HepG2 (cell line): ENCODE measurements around the gene C11orf24. TPM values are rescaled to one million over a fixed set of nuclear protein-coding genes. Genes with fewer than 3 reads are reported as not detected.

Experiments used
- ATAC-seq: fragments of 200-7000 bp; cut with Tn5 transposase; 3 replicates; pipeline ENCODE4 v1.9.1; 2020; ENCODE audit warnings: mild to moderate bottlenecking, moderate library complexity
- BruUV-seq: library from RNA; stranded (reverse); fragments of 400-500 nt; replicated peaks from 2 replicates; lab custom pipeline; 2021; lab: Mats Ljungman, UMichigan
- CTCF ChIA-PET: fragments of 300-600 bp; formaldehyde crosslinking; extraction: SDS; loops from one replicate; lab custom pipeline; 2021; ENCODE audit warnings: low total read pairs, inconsistent platforms, low intra/inter-chr PET ratio; lab: Yijun Ruan, JAX
- POLR2A ChIA-PET: fragments of 350-600 bp; sonication (Branson Sonifier 250); formaldehyde crosslinking; loops from one replicate; lab custom pipeline; 2020; ENCODE audit warnings: antibody characterized with exemption, inconsistent platforms; lab: Yijun Ruan, JAX
- DNase-seq: peaks from one replicate; pipeline ENCODE4 v3.0.0-alpha.2; 2015; ENCODE audit warnings: low spot score
- FAIRE-seq: peaks from 3 replicates; lab custom pipeline; 2011; peaks lifted over from hg19 to GRCh38; lab: Jason Lieb, UNC
- H2AFZ ChIP-seq: one replicate; pipeline ENCODE4 v1.6.1; 2011; ENCODE audit warnings: low read length, inconsistent platforms
- H3K27ac ChIP-seq: fragments of 300-600 bp; 3 replicates; pipeline ENCODE4 v1.8.0; 2011; ENCODE audit warnings: mixed run types, mild to moderate bottlenecking, mixed read lengths, low read length, inconsistent platforms; ENCODE audit not compliant: insufficient read depth; ENCODE audit errors: extremely low read length
- H3K27me3 ChIP-seq, 2 experiments: fragments of 200-600 bp in 1 of 2; 2 replicates in 1 of 2; 3 replicates in 1 of 2; pipeline versions ENCODE4 v1.6.0 to v1.8.0; 2011; ENCODE audit warnings: low read length in 2 of 2, mild to moderate bottlenecking in 2 of 2, moderate library complexity in 2 of 2, inconsistent platforms in 1 of 2; ENCODE audit not compliant: insufficient read depth in 2 of 2, control insufficient read depth in 1 of 2
- H3K36me3 ChIP-seq, 2 experiments: fragments of 200-600 bp in 1 of 2; replicated peaks in 1 of 2; 2 replicates in 1 of 2; 3 replicates in 1 of 2; pipeline versions ENCODE4 v1.5.1 to v1.8.0; 2011; ENCODE audit warnings: low read length in 2 of 2, inconsistent platforms in 1 of 2; ENCODE audit not compliant: insufficient read depth in 2 of 2, control insufficient read depth in 1 of 2
- H3K4me1 ChIP-seq: 2 replicates; pipeline ENCODE4 v1.5.1; 2012; ENCODE audit warnings: low read length, inconsistent platforms; ENCODE audit not compliant: insufficient read depth
- H3K4me2 ChIP-seq: 2 replicates; pipeline ENCODE4 v1.6.0; 2011; ENCODE audit warnings: low read depth, low read length, inconsistent platforms
- H3K4me3 ChIP-seq, 3 experiments: fragments of 200-600 bp in 1 of 3; sonication (generic), shearing (Covaris generic) in 1 of 3; replicated peaks in 1 of 3; 2 replicates each; pipeline ENCODE4 v1.5.1; 2011 to 2016; ENCODE audit warnings: low read length in 3 of 3, inconsistent platforms in 2 of 3, low read depth in 2 of 3, mild to moderate bottlenecking in 2 of 3, control low read depth in 1 of 3, mixed read lengths in 1 of 3; ENCODE audit not compliant: insufficient read depth in 1 of 3
- H3K79me2 ChIP-seq: one replicate; pipeline ENCODE4 v1.6.1; 2011; ENCODE audit warnings: low read length, inconsistent platforms; ENCODE audit not compliant: insufficient read depth
- H3K9ac ChIP-seq: 2 replicates; pipeline ENCODE4 v1.6.0; 2011; ENCODE audit warnings: mild to moderate bottlenecking, low read depth, low read length, inconsistent platforms; ENCODE audit not compliant: insufficient read depth
- H3K9me3 ChIP-seq: 2 replicates; pipeline ENCODE4 v1.5.1; 2012; ENCODE audit warnings: mild to moderate bottlenecking, low read length
- H4K20me1 ChIP-seq: 2 replicates; pipeline ENCODE4 v1.6.0; 2011; ENCODE audit warnings: inconsistent platforms, mild to moderate bottlenecking, low read length, moderate library complexity; ENCODE audit not compliant: insufficient read depth
- FOXJ3 ChIP-seq: sonication (generic); formaldehyde crosslinking; IDR thresholded peaks from 2 replicates; pipeline ENCODE4 v1.4.0; 2020; ENCODE audit warnings: missing genetic modification reagents, mild to moderate bottlenecking, borderline replicate concordance
- FOXP1 ChIP-seq, 2 experiments: fragments of 450-650 bp in 1 of 2; IDR thresholded peaks; 2 replicates each; pipeline ENCODE4 v1.6.1; 2017 to 2018; ENCODE audit warnings: antibody characterized with exemption in 1 of 2
- GATAD2A ChIP-seq: IDR thresholded peaks from 2 replicates; pipeline ENCODE4 v1.6.1; 2016
- KLF15 ChIP-seq: sonication (generic); formaldehyde crosslinking; IDR thresholded peaks from 2 replicates; pipeline ENCODE4 v1.8.1; 2023; ENCODE audit warnings: borderline replicate concordance, mild to moderate bottlenecking, inconsistent platforms, missing genetic modification reagents, mixed read lengths
- MYNN ChIP-seq: sonication (generic); formaldehyde crosslinking; IDR thresholded peaks from 2 replicates; pipeline ENCODE4 v1.4.0; 2020; ENCODE audit warnings: mild to moderate bottlenecking, low read depth, missing genetic modification reagents
- NPAS2 ChIP-seq: sonication (generic); formaldehyde crosslinking; IDR thresholded peaks from 2 replicates; pipeline ENCODE4 v1.8.0; 2022; ENCODE audit warnings: mild to moderate bottlenecking, missing genetic modification reagents, borderline replicate concordance
- SAP130 ChIP-seq: IDR thresholded peaks from 2 replicates; pipeline ENCODE4 v1.6.1; 2016; ENCODE audit warnings: low read depth
- TAF1 ChIP-seq: sonication (generic); formaldehyde crosslinking; IDR thresholded peaks from 2 replicates; pipeline ENCODE4 v1.4.0; 2020; ENCODE audit warnings: missing genetic modification reagents
- THAP11 ChIP-seq: IDR thresholded peaks from 2 replicates; pipeline ENCODE4 v1.6.1; 2016; ENCODE audit warnings: missing biosample characterization, missing genetic modification reagents
- ZNF432 ChIP-seq: sonication (generic); formaldehyde crosslinking; IDR thresholded peaks from 2 replicates; pipeline ENCODE4 v1.5.0; 2020; ENCODE audit warnings: missing genetic modification reagents, mild to moderate bottlenecking, borderline replicate concordance
- ZNF468 ChIP-seq: sonication (generic); formaldehyde crosslinking; IDR thresholded peaks from 2 replicates; pipeline ENCODE4 v1.8.0; 2022; ENCODE audit warnings: mild to moderate bottlenecking, moderate library complexity, missing genetic modification reagents
- ZNF75D ChIP-seq: sonication (generic); formaldehyde crosslinking; IDR thresholded peaks from 2 replicates; pipeline ENCODE4 v1.8.1; 2023; ENCODE audit warnings: missing genetic modification reagents, mild to moderate bottlenecking, borderline replicate concordance
- ZSCAN30 ChIP-seq: sonication (generic); formaldehyde crosslinking; IDR thresholded peaks from 2 replicates; pipeline ENCODE4 v1.5.0; 2020; ENCODE audit warnings: mild to moderate bottlenecking, missing genetic modification reagents
- ZSCAN31 ChIP-seq: sonication (generic); formaldehyde crosslinking; IDR thresholded peaks from 2 replicates; pipeline ENCODE4 v1.5.0; 2020; ENCODE audit warnings: low read depth, mild to moderate bottlenecking, missing genetic modification reagents
- WGBS: methylation state at CpG from one replicate; pipeline ENCODE4 v1.1.6; 2017; ENCODE audit warnings: low lambda C conversion rate; 5-methylcytosine and 5-hydroxymethylcytosine counted together
- in situ Hi-C: cut with HindIII; loops from 2 replicates; pipeline ENCODE4 v1.10.0; 2017; ENCODE audit warnings: low pct_unique_long_range_greater_than_20kb; ENCODE audit not compliant: extremely low pct_ligation_motif_present
- intact Hi-C: fragments of 100-400 bp; cut with micrococcal nuclease; formaldehyde crosslinking; loops from one replicate; pipeline ENCODE4 v1.10.0; 2022; ENCODE audit not compliant: unreplicated experiment
- polyA plus RNA-seq, 8 experiments: library from polyadenylated mRNA; depleted of rRNA in 3 of 8; stranded (reverse) in 7 of 8; unstranded in 1 of 8; fragments of >200 nt; fragmentation: Illumina TruSeq in 4 of 8; extraction: Trizol in 4 of 8; gene quantifications; 2 replicates each; pipeline versions ENCODE4 v1.2.1 to v1.2.3, GENCODE V29; 2011 to 2016; ENCODE audit warnings: low read depth in 4 of 8, missing spikeins in 1 of 8, mixed read lengths in 1 of 8; ENCODE audit not compliant: insufficient read depth in 1 of 8
- total RNA-seq, 5 experiments: library from RNA; depleted of rRNA; stranded (reverse); fragments of >200 nt; fragmentation: Illumina TruSeq; extraction: Trizol; gene quantifications; 2 replicates each; pipeline ENCODE4 v1.2.3, GENCODE V29; 2016; ENCODE audit warnings: low read depth in 1 of 5
- TF ChIP-seq, protein P1 (sequence below): sonication (generic); formaldehyde crosslinking; IDR thresholded peaks from 2 replicates; pipeline ENCODE4 v1.4.0; 2020; ENCODE audit warnings: missing genetic modification reagents, borderline replicate concordance
- TF ChIP-seq, protein P2 (sequence below): sonication (generic); formaldehyde crosslinking; IDR thresholded peaks from 2 replicates; pipeline ENCODE4 v1.4.0; 2020; ENCODE audit warnings: missing genetic modification reagents, borderline replicate concordance
- TF ChIP-seq, protein P3 (sequence below): IDR thresholded peaks from 2 replicates; pipeline ENCODE4 v1.6.1; 2016; ENCODE audit warnings: missing compliant biosample characterization, missing genetic modification reagents, borderline replicate concordance
- TF ChIP-seq, protein P4 (sequence below): sonication (generic); IDR thresholded peaks from 2 replicates; pipeline ENCODE4 v1.6.1; 2016; ENCODE audit warnings: low read depth, borderline replicate concordance

Gene C11orf24
- total and polyA plus RNA-seq, 2 of the 13 experiments (the other 11 are each of a cell fraction or from before 2014, with no cell fraction given): 52.9 to 55.5 TPM

DNA sequence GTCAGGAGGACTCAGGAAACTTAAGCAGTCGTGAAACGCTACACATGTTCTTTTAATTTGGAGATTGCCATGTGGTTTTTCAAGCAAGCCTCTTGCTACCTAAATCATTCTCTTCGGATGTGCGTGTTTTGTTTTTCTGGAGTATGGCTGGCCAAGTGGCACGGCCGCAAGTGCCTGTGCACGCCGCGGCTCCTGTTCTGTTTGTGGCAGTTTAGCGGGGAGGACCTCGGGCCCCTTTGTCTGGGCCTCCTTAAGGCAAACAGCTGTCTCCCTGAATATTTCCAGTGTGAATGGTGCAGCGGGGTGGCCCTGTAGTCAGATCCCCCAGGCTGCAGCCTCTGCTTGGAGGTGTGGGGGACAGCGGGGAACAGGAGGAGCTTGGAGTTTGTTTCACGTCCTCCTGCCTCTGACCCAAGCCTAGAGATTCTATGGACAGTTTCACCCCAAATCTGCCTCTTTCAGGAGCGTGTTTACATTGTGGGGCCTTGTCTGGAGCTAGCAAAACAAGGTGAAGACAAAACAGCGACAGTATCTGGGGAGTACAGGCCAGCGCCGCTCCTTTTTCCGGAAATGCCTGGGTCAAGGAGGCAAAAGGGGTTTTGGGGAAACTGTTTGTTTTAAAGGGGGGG, 41.9 kb upstream of the C11orf24 start:
- FAIRE-seq (peak; percentile 8), DNase-seq (peak; percentile 43), ATAC-seq (no peak; the same call in 2 of the 3 replicates)
- TSS peak; percentile 54 for BruUV-seq
- Histone ChIP-seq H3K9me3 (no peaks in the 10 kb centered on the region), H3K27ac (peak overlapping the region; percentile 91), H3K4me2 (peak overlapping the region; percentile 86), H2AFZ (no peak overlapping the region), H4K20me1 (peaks cover 32% of the 10 kb centered on the region), H3K9ac (peak overlapping the region; percentile 96), H3K36me3 (no peaks in the 10 kb centered on the region), H3K27me3 (no peaks in the 10 kb centered on the region; a peak in 1 of 5 replicates), H3K79me2 (peaks cover 56% of the 10 kb centered on the region), H3K4me3 (peak overlapping the region; percentile 89 to 98 (median 95)), H3K4me1 (peaks cover 67% of the 10 kb centered on the region)
- POLR2A ChIA-PET: interaction anchor here (0.7 to 5.9 kb wide), 14 partner anchors 9 to 147 kb away, joined by 3 to 209 read pairs (median 10); partner anchors contain the start of genes C11orf24 and PPP6R3
- intact Hi-C loops (loop anchor here (2.0 kb wide), 2 partner anchors 15 kb away; no protein-coding TSS in a partner anchor), in situ Hi-C loops (no loop called here)
- 3% methylated on average over 15 of the region's 19 CpGs for WGBS
- CTCF ChIA-PET: no interaction called here
- TF ChIP-seq SAP130 (CRISPR knock-in tag): peak; percentile 46
- no peak for TF ChIP-seq FOXJ3
- TF ChIP-seq FOXP1 (IDR thresholded peaks at IDR 0.05): no peak
- peak; percentile 61; the same call in 1 of the 2 replicates for TF ChIP-seq FOXP1 (CRISPR knock-in tag; IDR thresholded peaks at IDR 0.05)
- TF ChIP-seq MYNN (CRISPR knock-in tag): 0 out of 2 replicates have a peak, but pooled peaks have one; percentile 45
- TF ChIP-seq, protein P1, sequence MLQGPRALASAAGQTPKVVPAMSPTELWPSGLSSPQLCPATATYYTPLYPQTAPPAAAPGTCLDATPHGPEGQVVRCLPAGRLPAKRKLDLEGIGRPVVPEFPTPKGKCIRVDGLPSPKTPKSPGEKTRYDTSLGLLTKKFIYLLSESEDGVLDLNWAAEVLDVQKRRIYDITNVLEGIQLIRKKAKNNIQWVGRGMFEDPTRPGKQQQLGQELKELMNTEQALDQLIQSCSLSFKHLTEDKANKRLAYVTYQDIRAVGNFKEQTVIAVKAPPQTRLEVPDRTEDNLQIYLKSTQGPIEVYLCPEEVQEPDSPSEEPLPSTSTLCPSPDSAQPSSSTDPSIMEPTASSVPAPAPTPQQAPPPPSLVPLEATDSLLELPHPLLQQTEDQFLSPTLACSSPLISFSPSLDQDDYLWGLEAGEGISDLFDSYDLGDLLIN (CRISPR knock-in tag): no peak
- TF ChIP-seq, protein P2, sequence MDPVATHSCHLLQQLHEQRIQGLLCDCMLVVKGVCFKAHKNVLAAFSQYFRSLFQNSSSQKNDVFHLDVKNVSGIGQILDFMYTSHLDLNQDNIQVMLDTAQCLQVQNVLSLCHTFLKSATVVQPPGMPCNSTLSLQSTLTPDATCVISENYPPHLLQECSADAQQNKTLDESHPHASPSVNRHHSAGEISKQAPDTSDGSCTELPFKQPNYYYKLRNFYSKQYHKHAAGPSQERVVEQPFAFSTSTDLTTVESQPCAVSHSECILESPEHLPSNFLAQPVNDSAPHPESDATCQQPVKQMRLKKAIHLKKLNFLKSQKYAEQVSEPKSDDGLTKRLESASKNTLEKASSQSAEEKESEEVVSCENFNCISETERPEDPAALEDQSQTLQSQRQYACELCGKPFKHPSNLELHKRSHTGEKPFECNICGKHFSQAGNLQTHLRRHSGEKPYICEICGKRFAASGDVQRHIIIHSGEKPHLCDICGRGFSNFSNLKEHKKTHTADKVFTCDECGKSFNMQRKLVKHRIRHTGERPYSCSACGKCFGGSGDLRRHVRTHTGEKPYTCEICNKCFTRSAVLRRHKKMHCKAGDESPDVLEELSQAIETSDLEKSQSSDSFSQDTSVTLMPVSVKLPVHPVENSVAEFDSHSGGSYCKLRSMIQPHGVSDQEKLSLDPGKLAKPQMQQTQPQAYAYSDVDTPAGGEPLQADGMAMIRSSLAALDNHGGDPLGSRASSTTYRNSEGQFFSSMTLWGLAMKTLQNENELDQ (CRISPR knock-in tag): no peak
- no peak for TF ChIP-seq ZNF75D
- TF ChIP-seq GATAD2A (CRISPR knock-in tag): 0 out of 2 replicates have a peak, but pooled peaks have one; percentile 30
- TF ChIP-seq ZSCAN31 (CRISPR knock-in tag): peak; percentile 53; the same call in 1 of the 2 replicates
- TF ChIP-seq, protein P3, sequence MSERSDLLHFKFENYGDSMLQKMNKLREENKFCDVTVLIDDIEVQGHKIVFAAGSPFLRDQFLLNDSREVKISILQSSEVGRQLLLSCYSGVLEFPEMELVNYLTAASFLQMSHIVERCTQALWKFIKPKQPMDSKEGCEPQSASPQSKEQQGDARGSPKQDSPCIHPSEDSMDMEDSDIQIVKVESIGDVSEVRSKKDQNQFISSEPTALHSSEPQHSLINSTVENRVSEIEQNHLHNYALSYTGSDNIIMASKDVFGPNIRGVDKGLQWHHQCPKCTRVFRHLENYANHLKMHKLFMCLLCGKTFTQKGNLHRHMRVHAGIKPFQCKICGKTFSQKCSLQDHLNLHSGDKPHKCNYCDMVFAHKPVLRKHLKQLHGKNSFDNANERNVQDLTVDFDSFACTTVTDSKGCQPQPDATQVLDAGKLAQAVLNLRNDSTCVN (CRISPR knock-in tag): peak; percentile 93
- TF ChIP-seq KLF15 (CRISPR knock-in tag): no peak
- peak; percentile 48; the same call in 1 of the 2 replicates for TF ChIP-seq TAF1
- TF ChIP-seq, protein P4, sequence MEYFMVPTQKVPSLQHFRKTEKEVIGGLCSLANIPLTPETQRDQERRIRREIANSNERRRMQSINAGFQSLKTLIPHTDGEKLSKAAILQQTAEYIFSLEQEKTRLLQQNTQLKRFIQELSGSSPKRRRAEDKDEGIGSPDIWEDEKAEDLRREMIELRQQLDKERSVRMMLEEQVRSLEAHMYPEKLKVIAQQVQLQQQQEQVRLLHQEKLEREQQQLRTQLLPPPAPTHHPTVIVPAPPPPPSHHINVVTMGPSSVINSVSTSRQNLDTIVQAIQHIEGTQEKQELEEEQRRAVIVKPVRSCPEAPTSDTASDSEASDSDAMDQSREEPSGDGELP: peak; percentile 68; the same call in 1 of the 2 replicates
- TF ChIP-seq THAP11 (CRISPR knock-in tag): peak; percentile 23; the same call in 1 of the 2 replicates
- no peak for TF ChIP-seq ZNF432 (CRISPR knock-in tag)
- TF ChIP-seq ZSCAN30 (CRISPR knock-in tag): no peak
- TF ChIP-seq ZNF468 (CRISPR knock-in tag): no peak
- no peak for TF ChIP-seq NPAS2 (CRISPR knock-in tag)
